GM15510 (cell line): ENCODE data around the gene NKAIN2.

Source experiments
- POLR2A ChIP-seq: IDR thresholded peaks from 3 replicates; pipeline ENCODE4 v1.6.1; 2011; ENCODE audit warnings: borderline replicate concordance; ENCODE audit not compliant: insufficient read length; ENCODE audit errors: extremely low read depth

Gene NKAIN2

DNA sequence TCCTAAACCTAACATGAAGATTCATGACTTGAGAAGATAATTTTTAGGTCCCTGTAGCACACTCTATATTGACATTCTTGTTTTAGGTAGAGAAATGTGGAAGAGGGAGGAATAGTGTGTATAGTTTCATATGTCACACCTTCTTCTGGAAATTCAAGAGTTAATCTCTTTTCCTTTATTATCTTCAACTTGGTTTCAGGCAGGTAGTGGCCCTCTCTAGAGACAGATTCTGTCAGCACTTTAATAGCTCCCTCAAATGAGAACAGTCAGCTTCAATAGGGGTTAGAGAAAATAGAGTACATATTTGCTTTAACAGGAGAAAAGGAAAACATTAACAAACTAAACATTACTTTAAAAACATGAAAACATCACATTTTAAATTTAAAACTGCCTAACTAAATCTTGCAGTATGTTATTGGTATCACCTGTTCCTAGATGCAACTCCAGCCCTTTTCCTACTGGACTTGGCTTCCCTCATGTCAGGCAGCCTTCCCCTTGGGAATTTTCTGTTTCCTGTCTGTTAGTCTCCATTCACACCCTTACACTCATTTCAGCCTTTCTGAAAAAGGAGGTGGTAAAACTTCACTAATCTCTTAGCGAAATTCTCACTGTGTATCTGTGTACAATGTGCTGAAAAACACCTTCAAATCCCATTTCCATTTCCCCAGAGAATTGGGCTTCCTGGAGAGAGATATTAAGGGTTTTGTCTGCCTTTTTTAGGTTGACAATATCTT, 966.3 kb downstream of the NKAIN2 start:
- TF ChIP-seq POLR2A: no peak

DNA sequence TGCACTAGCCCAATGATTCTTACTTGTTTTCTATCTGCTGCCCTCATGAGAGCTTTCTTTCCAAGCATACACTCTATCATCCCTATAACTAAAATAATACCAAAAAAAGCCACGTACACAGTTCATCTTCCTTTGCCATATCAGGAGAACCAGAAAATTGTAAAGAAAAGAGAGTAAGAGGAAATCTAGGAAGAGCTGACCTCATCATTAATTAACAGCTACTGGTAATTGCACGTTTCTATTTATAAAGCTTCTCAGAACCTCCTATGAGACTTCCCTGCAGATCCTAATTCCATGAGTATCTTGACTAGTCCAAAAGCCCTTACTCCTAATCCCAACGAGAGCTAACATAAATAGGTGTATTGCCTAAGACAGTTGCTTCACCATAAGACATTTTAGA, 967.1 kb downstream of the NKAIN2 start:
- TF ChIP-seq POLR2A: no peak

GRCh38 chr6:124772733-124773319, 969.2 kb downstream of the NKAIN2 start:
- no peak for TF ChIP-seq POLR2A

- TF ChIP-seq POLR2A: no peak
These were observed 971.5 kb downstream of the NKAIN2 start for GRCh38 chr6:124775121-124775520.

DNA sequence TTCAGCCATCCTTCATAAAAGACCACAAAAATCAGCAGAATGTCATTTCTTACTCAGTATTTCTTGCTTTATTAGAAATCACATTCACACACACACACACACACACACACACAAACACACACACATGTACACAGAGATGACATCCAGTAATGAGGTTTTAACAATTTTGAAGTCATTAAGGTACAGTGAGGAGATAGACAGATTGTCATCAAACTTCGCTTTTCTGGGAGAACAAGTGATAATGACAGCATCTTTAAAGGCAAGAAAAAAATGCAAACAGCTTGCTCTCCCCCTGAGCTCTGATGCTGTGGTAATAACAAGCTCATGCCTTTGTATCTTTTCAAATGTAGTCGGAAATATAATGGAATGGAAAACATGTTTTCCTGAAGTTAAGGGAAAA, 974.2 kb downstream of the NKAIN2 start:
- TF ChIP-seq POLR2A: no peak

- TF ChIP-seq POLR2A: no peak
These were observed 977.0 kb downstream of the NKAIN2 start for GRCh38 chr6:124780623-124781022.

DNA sequence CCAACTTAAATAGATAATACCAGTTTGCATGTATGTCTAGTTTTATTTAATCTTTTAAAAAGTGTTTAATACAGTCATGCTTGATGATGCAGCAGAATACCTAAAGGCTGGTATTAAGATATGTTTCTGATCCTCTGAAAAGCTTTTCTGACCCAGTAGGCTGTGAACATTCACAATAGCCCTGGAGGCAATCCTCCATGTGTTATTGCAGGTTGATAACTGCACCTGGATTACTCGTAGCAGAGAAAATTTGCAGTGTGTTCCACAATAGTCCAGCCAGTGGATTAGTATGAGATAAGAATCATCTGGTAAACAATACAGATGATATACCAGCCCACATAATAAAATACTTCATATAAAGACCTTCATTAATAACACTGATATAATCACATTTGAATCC, 979.7 kb downstream of the NKAIN2 start:
- no peak for TF ChIP-seq POLR2A

DNA sequence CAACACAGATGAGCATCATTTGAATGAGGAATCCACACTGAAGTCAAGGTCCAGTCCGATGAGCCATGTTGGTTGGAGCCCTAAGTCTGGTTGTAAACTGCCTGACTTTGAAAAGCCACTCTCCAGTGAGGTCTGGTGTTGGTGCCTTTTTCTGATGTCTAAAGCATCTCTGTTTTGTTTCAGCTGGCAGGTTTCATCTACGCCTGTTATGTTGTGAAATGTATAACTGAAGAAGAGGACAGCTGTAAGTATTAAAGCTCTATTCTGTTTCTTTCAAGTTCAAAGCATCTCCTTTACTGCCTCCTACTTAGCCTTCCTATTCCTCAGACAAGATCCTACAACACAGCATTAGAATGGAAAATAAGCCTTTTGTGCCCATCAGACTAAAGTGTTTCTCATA, 987.5 kb downstream of the NKAIN2 start:
- no peak for TF ChIP-seq POLR2A

- no peak for TF ChIP-seq POLR2A
These were observed 988.7 kb downstream of the NKAIN2 start for GRCh38 chr6:124792386-124792785.

- TF ChIP-seq POLR2A: no peak
These were observed 989.7 kb downstream of the NKAIN2 start for GRCh38 chr6:124793398-124793797.

GRCh38 chr6:124795643-124796463, 992.2 kb downstream of the NKAIN2 start:
- no peak for TF ChIP-seq POLR2A

- no peak for TF ChIP-seq POLR2A
These were observed 992.9 kb downstream of the NKAIN2 start for GRCh38 chr6:124796464-124796970.

- no peak for TF ChIP-seq POLR2A
These were observed 993.6 kb downstream of the NKAIN2 start for GRCh38 chr6:124797224-124797623.

- TF ChIP-seq POLR2A: no peak
These were observed 995.4 kb downstream of the NKAIN2 start for GRCh38 chr6:124798942-124799496.

- TF ChIP-seq POLR2A: no peak
These were observed 996.0 kb downstream of the NKAIN2 start for GRCh38 chr6:124799638-124800037.
